ENCODE measurements around the gene COX17. TPM values are rescaled to one million over a fixed set of nuclear protein-coding genes. Genes with fewer than 3 reads are reported as not detected.

Gene COX17
- polyA plus RNA-seq, 1 donor (not counting 4 experiments of a cell fraction or from before 2014, with no cell fraction given) = 40.6 TPM

- H3K27ac ChIP-seq (ENCODE audit: control insufficient read depth, insufficient read depth, low read length) = no peak overlapping the region
- H4K20me1 ChIP-seq (ENCODE audit: control insufficient read depth, extremely low read depth, insufficient read depth, low read length) = no peaks in the 10 kb centered on the region
- H3K36me3 ChIP-seq (ENCODE audit: control insufficient read depth in 2 of 2, extremely low read depth in 1 of 2, insufficient read depth in 2 of 2, low read length in 2 of 2) = no peaks in the 10 kb centered on the region
- no peak overlapping the region for H3K4me2 ChIP-seq (ENCODE audit: control insufficient read depth, extremely low read depth, insufficient read depth, low read depth, low read length)
- no peak overlapping the region for H3K9ac ChIP-seq (ENCODE audit: control insufficient read depth, extremely low read depth, insufficient read depth, low read length)
- no peaks in the 10 kb centered on the region for H3K4me1 ChIP-seq (ENCODE audit: control insufficient read depth, extremely low read depth, insufficient read depth, low read length)
- FAIRE-seq = no peak
- no peak overlapping the region for H3K4me3 ChIP-seq (ENCODE audit: control insufficient read depth in 2 of 3, extremely low read depth in 1 of 3, insufficient read depth in 2 of 3, low read depth in 1 of 3, low read length in 3 of 3)
- H3K9me3 ChIP-seq (ENCODE audit: control insufficient read depth, low read depth, low read length) = no peaks in the 10 kb centered on the region
- H3K27me3 ChIP-seq (ENCODE audit: control insufficient read depth, extremely low read depth, insufficient read depth, low read length) = no peaks in the 10 kb centered on the region
- dilution Hi-C loops (cut with MboI; ENCODE audit: extremely low pct_ligation_motif_present, low sequenced_read_pairs) = no loop called here
- TF ChIP-seq EZH2 (IDR thresholded peaks at IDR 0.05; ENCODE audit: low read length) (no peak), CTCF (optimal IDR thresholded peaks at IDR 0.05 in 1 of 3, IDR thresholded peaks at IDR 0.05 in 1 of 3, conservative IDR thresholded peaks at IDR 0.05 in 1 of 3; ENCODE audit: extremely low read depth in 1 of 3, insufficient read depth in 2 of 3, low read length in 3 of 3) (no peak)
- no peak overlapping the region for H2AFZ ChIP-seq (ENCODE audit: control insufficient read depth, low read length)
- H3K9me1 ChIP-seq (ENCODE audit: control insufficient read depth, extremely low read depth, insufficient read depth, low read length) = no peaks in the 10 kb centered on the region
- no peak for DNase-seq (ENCODE audit: low read depth, low spot score)
- no peaks in the 10 kb centered on the region for H3K79me2 ChIP-seq (ENCODE audit: control insufficient read depth, insufficient read depth, low read length)
Observed at GRCh38 chr3:119659606-119660291, 17.5 kb downstream of the COX17 start.

- no peaks in the 10 kb centered on the region for H3K36me3 ChIP-seq (ENCODE audit: control insufficient read depth in 2 of 2, extremely low read depth in 1 of 2, insufficient read depth in 2 of 2, low read length in 2 of 2)
- H2AFZ ChIP-seq (ENCODE audit: control insufficient read depth, low read length) = no peak overlapping the region
- no peaks in the 10 kb centered on the region for H4K20me1 ChIP-seq (ENCODE audit: control insufficient read depth, extremely low read depth, insufficient read depth, low read length)
- no peaks in the 10 kb centered on the region for H3K79me2 ChIP-seq (ENCODE audit: control insufficient read depth, insufficient read depth, low read length)
- H3K4me2 ChIP-seq (ENCODE audit: control insufficient read depth, extremely low read depth, insufficient read depth, low read depth, low read length) = no peak overlapping the region
- dilution Hi-C loops (cut with MboI; ENCODE audit: extremely low pct_ligation_motif_present, low sequenced_read_pairs) = no loop called here
- no peak for DNase-seq (ENCODE audit: low read depth, low spot score)
- H3K27ac ChIP-seq (ENCODE audit: control insufficient read depth, insufficient read depth, low read length) = no peak overlapping the region
- H3K9ac ChIP-seq (ENCODE audit: control insufficient read depth, extremely low read depth, insufficient read depth, low read length) = no peak overlapping the region
- FAIRE-seq = no peak
- no peaks in the 10 kb centered on the region for H3K9me3 ChIP-seq (ENCODE audit: control insufficient read depth, low read depth, low read length)
- no peaks in the 10 kb centered on the region for H3K4me1 ChIP-seq (ENCODE audit: control insufficient read depth, extremely low read depth, insufficient read depth, low read length)
- no peak for TF ChIP-seq EZH2 (IDR thresholded peaks at IDR 0.05; ENCODE audit: low read length)
- no peak for TF ChIP-seq CTCF (optimal IDR thresholded peaks at IDR 0.05 in 1 of 3, IDR thresholded peaks at IDR 0.05 in 1 of 3, conservative IDR thresholded peaks at IDR 0.05 in 1 of 3; ENCODE audit: extremely low read depth in 1 of 3, insufficient read depth in 2 of 3, low read length in 3 of 3)
- no peaks in the 10 kb centered on the region for H3K27me3 ChIP-seq (ENCODE audit: control insufficient read depth, extremely low read depth, insufficient read depth, low read length)
- no peaks in the 10 kb centered on the region for H3K9me1 ChIP-seq (ENCODE audit: control insufficient read depth, extremely low read depth, insufficient read depth, low read length)
- H3K4me3 ChIP-seq (ENCODE audit: control insufficient read depth in 2 of 3, extremely low read depth in 1 of 3, insufficient read depth in 2 of 3, low read depth in 1 of 3, low read length in 3 of 3) = no peak overlapping the region
Observed at GRCh38 chr3:119658994-119659393, 18.2 kb downstream of the COX17 start.

Measured in keratinocyte (primary cell).